Peyer's patch (tissue), 4 donors: ENCODE data around the gene DAPL1.

Experiments used
- CTCF ChIP-seq, 6 experiments: fragments of 450-650 bp in 4 of 6; fragments of 200-600 bp in 2 of 6; sonication (generic) in 1 of 6; IDR thresholded peaks; one replicate each; pipeline ENCODE4 v1.5.1; 2017 to 2019; ENCODE audit warnings: antibody characterized with exemption in 6 of 6, mild to moderate bottlenecking in 3 of 6, moderate library complexity in 1 of 6
- POLR2A ChIP-seq, 2 donors: fragments of 450-650 bp; IDR thresholded peaks; one replicate each; pipeline ENCODE4 v1.5.1; 2017; ENCODE audit warnings: antibody characterized with exemption in 2 of 2, mild to moderate bottlenecking in 2 of 2, moderate library complexity in 2 of 2

- TF ChIP-seq CTCF (IDR thresholded peaks at IDR 0.05) (no peak), POLR2A (IDR thresholded peaks at IDR 0.05) (no peak)
These were observed 44.5 kb upstream of the DAPL1 start for GRCh38 chr2:158750458-158751125.
